Esophagus muscularis mucosa (tissue), 4 donors: ENCODE results near the gene IPPK. TPM values are rescaled to one million over a fixed set of nuclear protein-coding genes. Genes with fewer than 3 reads are reported as not detected.

Source experiments
- DNase-seq: peaks from one replicate; pipeline ENCODE4 v3.0.0-alpha.2; 2017; ENCODE audit errors: extremely low spot score
- H3K27ac ChIP-seq, 4 donors: fragments of 200-600 bp; sonication (generic); replicated peaks in 1 of 4; 1 replicate in 3 of 4; 2 replicates in 1 of 4; pipeline ENCODE4 v1.5.1; 2016 to 2019; ENCODE audit warnings: mild to moderate bottlenecking in 1 of 4
- H3K27me3 ChIP-seq, 4 donors: fragments of 200-600 bp; sonication (generic); one replicate each; pipeline versions ENCODE4 v1.5.1 to v1.6.0; 2016 to 2019
- H3K36me3 ChIP-seq, 4 donors: fragments of 200-600 bp; sonication (generic); one replicate each; pipeline ENCODE4 v1.5.1; 2016 to 2019
- H3K4me1 ChIP-seq, 4 donors: fragments of 200-600 bp; sonication (generic); one replicate each; pipeline ENCODE4 v1.5.1; 2016 to 2019
- H3K4me3 ChIP-seq, 4 donors: fragments of 200-600 bp; sonication (generic); 1 replicate in 2 of 4; 2 replicates in 2 of 4; pipeline ENCODE4 v1.5.1; 2016 to 2019; ENCODE audit warnings: mild to moderate bottlenecking in 4 of 4, moderate library complexity in 1 of 4
- H3K9me3 ChIP-seq, 4 donors: fragments of 200-600 bp; sonication (generic); 1 replicate in 3 of 4; 2 replicates in 1 of 4; pipeline ENCODE4 v1.5.1; 2016 to 2019
- EP300 ChIP-seq: sonication (generic); formaldehyde crosslinking; IDR thresholded peaks from one replicate; pipeline ENCODE4 v1.6.1; 2017; ENCODE audit warnings: antibody characterized with exemption
- POLR2A ChIP-seq: fragments of 450-650 bp; IDR thresholded peaks from one replicate; pipeline ENCODE4 v1.6.1; 2017; ENCODE audit warnings: antibody characterized with exemption, moderate library complexity, mild to moderate bottlenecking, low read depth
- POLR2AphosphoS5 ChIP-seq, 2 donors: sonication (generic); formaldehyde crosslinking; IDR thresholded peaks; one replicate each; pipeline ENCODE4 v1.6.1; 2017; ENCODE audit warnings: antibody characterized with exemption in 2 of 2
- WGBS: methylation state at CpG from one replicate; pipeline ENCODE4 v1.1.5; 2018; 5-methylcytosine and 5-hydroxymethylcytosine counted together
- intact Hi-C: fragments of 100-400 bp; cut with DNase I; formaldehyde crosslinking; loops from one replicate; pipeline ENCODE4 v1.15.1; 2023
- total RNA-seq, 4 donors: library from RNA; depleted of rRNA; stranded (reverse); fragments of >200 nt; gene quantifications; one replicate each; pipeline versions ENCODE4 v1.1.0 to v1.2.1, GENCODE V29; 2016
- TF ChIP-seq, protein P1 (sequence below), 3 experiments: fragments of 200-600 bp in 2 of 3; fragments of 450-650 bp in 1 of 3; sonication (generic) in 2 of 3; IDR thresholded peaks; one replicate each; pipeline ENCODE4 v1.5.1; 2017 to 2019; ENCODE audit warnings: antibody characterized with exemption in 3 of 3, mild to moderate bottlenecking in 2 of 3, moderate library complexity in 1 of 3

The IPPK gene
- total RNA-seq, 4 donors from 2014 or later = 5.0 to 8.4 (median 6.1) TPM

DNA sequence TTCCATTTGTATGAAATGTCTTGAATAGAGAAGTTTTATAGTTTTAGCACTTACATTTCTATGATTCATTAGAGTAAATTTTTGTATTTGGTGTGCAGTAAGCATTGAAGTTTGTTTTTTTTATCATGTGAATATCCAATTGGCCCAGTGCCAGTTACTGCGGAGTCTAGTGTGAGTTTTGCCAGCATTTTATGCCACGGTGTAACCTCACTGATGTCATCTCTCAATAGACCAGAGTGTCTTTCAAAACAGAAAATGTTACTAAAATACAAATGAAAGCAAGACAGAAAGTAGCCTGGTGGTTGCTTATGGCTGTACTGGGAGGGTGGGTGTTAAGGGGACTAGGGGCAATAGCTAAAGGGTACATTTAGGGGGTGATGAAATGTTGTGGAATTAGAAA lies 62.8 kb downstream of the IPPK start:
- H3K9me3 ChIP-seq = peaks cover 0 to 4% (median 0%) of the 10 kb centered on the region in 4 donors
- DNase-seq = no peak
- H3K27ac ChIP-seq = peak overlapping the region; percentile 70 to 89 (median 84)
- H3K4me1 ChIP-seq = peaks cover 23 to 65% (median 59%) of the 10 kb centered on the region in 4 donors
- H3K36me3 ChIP-seq = peaks cover 0 to 11% (median 4%) of the 10 kb centered on the region in 4 donors
- intact Hi-C loops = no loop called here
- WGBS = 13% methylated on average over 2 of the region's 2 CpGs
- TF ChIP-seq POLR2A = no peak
- TF ChIP-seq, protein P1, sequence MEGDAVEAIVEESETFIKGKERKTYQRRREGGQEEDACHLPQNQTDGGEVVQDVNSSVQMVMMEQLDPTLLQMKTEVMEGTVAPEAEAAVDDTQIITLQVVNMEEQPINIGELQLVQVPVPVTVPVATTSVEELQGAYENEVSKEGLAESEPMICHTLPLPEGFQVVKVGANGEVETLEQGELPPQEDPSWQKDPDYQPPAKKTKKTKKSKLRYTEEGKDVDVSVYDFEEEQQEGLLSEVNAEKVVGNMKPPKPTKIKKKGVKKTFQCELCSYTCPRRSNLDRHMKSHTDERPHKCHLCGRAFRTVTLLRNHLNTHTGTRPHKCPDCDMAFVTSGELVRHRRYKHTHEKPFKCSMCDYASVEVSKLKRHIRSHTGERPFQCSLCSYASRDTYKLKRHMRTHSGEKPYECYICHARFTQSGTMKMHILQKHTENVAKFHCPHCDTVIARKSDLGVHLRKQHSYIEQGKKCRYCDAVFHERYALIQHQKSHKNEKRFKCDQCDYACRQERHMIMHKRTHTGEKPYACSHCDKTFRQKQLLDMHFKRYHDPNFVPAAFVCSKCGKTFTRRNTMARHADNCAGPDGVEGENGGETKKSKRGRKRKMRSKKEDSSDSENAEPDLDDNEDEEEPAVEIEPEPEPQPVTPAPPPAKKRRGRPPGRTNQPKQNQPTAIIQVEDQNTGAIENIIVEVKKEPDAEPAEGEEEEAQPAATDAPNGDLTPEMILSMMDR (IDR thresholded peaks at IDR 0.05) = peak in 1 of 3 experiments; percentile 23
- no peak for TF ChIP-seq EP300
- TF ChIP-seq POLR2AphosphoS5 (IDR thresholded peaks at IDR 0.05) = no peak
- H3K27me3 ChIP-seq = no peaks in the 10 kb centered on the region
- no peak overlapping the region for H3K4me3 ChIP-seq

- Histone ChIP-seq H3K4me3 (no peak overlapping the region), H3K27me3 (no peaks in the 10 kb centered on the region), H3K27ac (no peak overlapping the region), H3K36me3 (no peaks in the 10 kb centered on the region), H3K9me3 (peaks cover 0 to 4% (median 0%) of the 10 kb centered on the region in 4 donors), H3K4me1 (peaks cover 24 to 65% (median 58%) of the 10 kb centered on the region in 4 donors)
- DNase-seq = no peak
- TF ChIP-seq POLR2A (no peak), EP300 (no peak), POLR2AphosphoS5 (IDR thresholded peaks at IDR 0.05) (no peak)
- TF ChIP-seq, protein P1 (IDR thresholded peaks at IDR 0.05) = no peak
- intact Hi-C loops = no loop called here
- WGBS = 97% methylated on average over 5 of the region's 5 CpGs
Measured at GRCh38 chr9:92605224-92605623, 64.7 kb downstream of the IPPK start.

DNA sequence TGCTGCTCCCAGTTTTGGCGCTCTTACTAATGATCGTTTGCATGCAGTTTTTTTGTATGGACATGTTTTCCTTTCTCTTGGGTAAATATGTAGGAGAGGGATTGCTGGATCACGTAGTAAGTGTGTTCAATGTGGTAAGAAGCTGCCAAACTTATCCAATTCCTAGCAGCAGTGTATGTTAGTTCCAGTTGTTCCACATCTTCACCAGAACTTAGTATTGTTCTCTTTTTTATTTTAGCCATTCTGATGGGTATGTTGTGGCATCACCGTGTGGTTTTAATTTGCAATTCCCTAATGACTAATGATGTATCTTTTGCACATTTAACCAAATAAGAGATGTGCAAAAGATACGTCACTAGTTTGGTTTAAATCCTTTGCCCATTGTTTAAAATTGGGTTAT lies 65.9 kb downstream of the IPPK start:
- no peak for TF ChIP-seq EP300
- no peak for TF ChIP-seq POLR2AphosphoS5 (IDR thresholded peaks at IDR 0.05)
- TF ChIP-seq, protein P1 (IDR thresholded peaks at IDR 0.05) = no peak
- no peak for TF ChIP-seq POLR2A

GRCh38 chr9:92603100-92603499 lies 66.8 kb downstream of the IPPK start:
- Histone ChIP-seq H3K36me3 (no peaks in the 10 kb centered on the region), H3K4me3 (no peak overlapping the region), H3K27me3 (no peaks in the 10 kb centered on the region), H3K27ac (no peak overlapping the region), H3K9me3 (peaks cover 0 to 4% (median 0%) of the 10 kb centered on the region in 4 donors), H3K4me1 (peaks cover 16 to 65% (median 57%) of the 10 kb centered on the region in 4 donors)
- DNase-seq = no peak
- WGBS = 86% methylated on average over 5 of the region's 5 CpGs
- intact Hi-C loops = no loop called here
- TF ChIP-seq, protein P1 (IDR thresholded peaks at IDR 0.05) = no peak
- no peak for TF ChIP-seq POLR2A
- TF ChIP-seq POLR2AphosphoS5 (IDR thresholded peaks at IDR 0.05) = no peak
- no peak for TF ChIP-seq EP300

More for the DNA sequence above, 65.9 kb downstream of the IPPK start:
- Histone ChIP-seq H3K27ac (no peak overlapping the region), H3K4me3 (no peak overlapping the region), H3K9me3 (peaks cover 0 to 4% (median 0%) of the 10 kb centered on the region in 4 donors), H3K4me1 (peaks cover 22 to 65% (median 57%) of the 10 kb centered on the region in 4 donors), H3K36me3 (no peaks in the 10 kb centered on the region), H3K27me3 (no peaks in the 10 kb centered on the region)
- intact Hi-C loops = no loop called here
- DNase-seq = no peak
- 96% methylated on average over 5 of the region's 5 CpGs for WGBS

GRCh38 chr9:92602413-92602812 lies 67.5 kb downstream of the IPPK start:
- Histone ChIP-seq H3K4me3 (no peak overlapping the region), H3K27me3 (no peaks in the 10 kb centered on the region), H3K9me3 (peaks cover 0 to 4% (median 0%) of the 10 kb centered on the region in 4 donors), H3K4me1 (peaks cover 19 to 63% (median 56%) of the 10 kb centered on the region in 4 donors), H3K27ac (peak overlapping the region; percentile 36 to 80 (median 76)), H3K36me3 (no peaks in the 10 kb centered on the region)
- 94% methylated on average over 7 of the region's 10 CpGs for WGBS
- TF ChIP-seq EP300 (no peak), POLR2A (no peak), POLR2AphosphoS5 (IDR thresholded peaks at IDR 0.05) (no peak)
- TF ChIP-seq, protein P1 (IDR thresholded peaks at IDR 0.05) = no peak
- no peak for DNase-seq
- intact Hi-C loops = no loop called here
